Epithelial cell of esophagus (primary cell): ENCODE data around the gene GAB2.

Experiments used
- DNase-seq: peaks from one replicate; pipeline ENCODE4 v3.0.0; 2010; ENCODE audit warnings: low read depth
- H3K4me3 ChIP-seq: 2 replicates; pipeline ENCODE4 v1.5.1; 2011; ENCODE audit warnings: mild to moderate bottlenecking, low read length, control low read depth
- TF ChIP-seq, protein P1 (sequence below): IDR thresholded peaks from 2 replicates; pipeline ENCODE4 v1.5.1; 2011; ENCODE audit warnings: low read depth, mild to moderate bottlenecking, low read length, control low read depth, inconsistent platforms; ENCODE audit not compliant: insufficient read depth; ENCODE audit errors: missing control alignments

The GAB2 gene

GRCh38 chr11:78334109-78334508, 83.5 kb downstream of the GAB2 start:
- TF ChIP-seq, protein P1, sequence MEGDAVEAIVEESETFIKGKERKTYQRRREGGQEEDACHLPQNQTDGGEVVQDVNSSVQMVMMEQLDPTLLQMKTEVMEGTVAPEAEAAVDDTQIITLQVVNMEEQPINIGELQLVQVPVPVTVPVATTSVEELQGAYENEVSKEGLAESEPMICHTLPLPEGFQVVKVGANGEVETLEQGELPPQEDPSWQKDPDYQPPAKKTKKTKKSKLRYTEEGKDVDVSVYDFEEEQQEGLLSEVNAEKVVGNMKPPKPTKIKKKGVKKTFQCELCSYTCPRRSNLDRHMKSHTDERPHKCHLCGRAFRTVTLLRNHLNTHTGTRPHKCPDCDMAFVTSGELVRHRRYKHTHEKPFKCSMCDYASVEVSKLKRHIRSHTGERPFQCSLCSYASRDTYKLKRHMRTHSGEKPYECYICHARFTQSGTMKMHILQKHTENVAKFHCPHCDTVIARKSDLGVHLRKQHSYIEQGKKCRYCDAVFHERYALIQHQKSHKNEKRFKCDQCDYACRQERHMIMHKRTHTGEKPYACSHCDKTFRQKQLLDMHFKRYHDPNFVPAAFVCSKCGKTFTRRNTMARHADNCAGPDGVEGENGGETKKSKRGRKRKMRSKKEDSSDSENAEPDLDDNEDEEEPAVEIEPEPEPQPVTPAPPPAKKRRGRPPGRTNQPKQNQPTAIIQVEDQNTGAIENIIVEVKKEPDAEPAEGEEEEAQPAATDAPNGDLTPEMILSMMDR: no peak
- no peak for DNase-seq
- no peak overlapping the region for H3K4me3 ChIP-seq

DNA sequence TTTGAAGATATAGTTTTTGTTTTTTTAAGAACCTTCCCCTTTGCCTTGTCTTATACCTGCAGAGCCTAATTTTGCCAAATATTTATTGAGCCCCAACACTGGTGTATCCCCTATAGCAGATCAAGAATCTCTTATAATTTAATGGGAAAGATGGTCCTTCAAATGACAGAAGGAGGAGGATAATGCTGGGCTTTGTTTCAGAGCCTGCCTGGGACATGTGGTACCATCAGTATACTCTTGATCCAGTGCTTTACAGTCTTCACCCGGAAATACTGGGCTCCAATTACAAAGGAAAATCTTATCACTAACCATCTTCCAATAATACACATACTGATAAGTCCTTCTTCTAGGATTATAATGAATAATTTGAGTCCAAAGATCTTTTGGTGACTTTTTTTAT, 84.7 kb downstream of the GAB2 start:
- TF ChIP-seq, protein P1: no peak
- no peak overlapping the region for H3K4me3 ChIP-seq
- DNase-seq: no peak

- DNase-seq: no peak
- no peak overlapping the region for H3K4me3 ChIP-seq
- TF ChIP-seq, protein P1: no peak
Measured at GRCh38 chr11:78332174-78332866, 85.3 kb downstream of the GAB2 start.

DNA sequence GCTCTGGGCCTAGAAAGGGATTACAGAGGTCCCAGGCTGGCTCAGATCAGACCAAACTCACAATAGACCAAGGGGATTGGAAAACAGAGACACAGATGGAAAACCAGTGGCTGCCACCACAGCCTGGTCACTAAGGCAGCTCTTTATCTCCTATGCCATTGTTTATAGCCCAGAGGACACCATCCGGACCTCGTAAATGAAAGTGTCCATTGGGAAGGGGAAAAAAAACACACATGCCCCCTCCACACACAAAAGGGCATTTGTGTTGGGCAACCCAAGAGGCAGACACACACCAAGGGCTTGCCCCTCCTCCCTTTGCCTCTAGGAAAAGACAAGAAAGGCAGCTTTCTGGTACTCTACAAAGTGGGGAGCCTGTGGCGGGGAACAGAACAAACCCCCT, 85.9 kb downstream of the GAB2 start:
- no peak overlapping the region for H3K4me3 ChIP-seq
- TF ChIP-seq, protein P1: no peak
- no peak for DNase-seq

DNA sequence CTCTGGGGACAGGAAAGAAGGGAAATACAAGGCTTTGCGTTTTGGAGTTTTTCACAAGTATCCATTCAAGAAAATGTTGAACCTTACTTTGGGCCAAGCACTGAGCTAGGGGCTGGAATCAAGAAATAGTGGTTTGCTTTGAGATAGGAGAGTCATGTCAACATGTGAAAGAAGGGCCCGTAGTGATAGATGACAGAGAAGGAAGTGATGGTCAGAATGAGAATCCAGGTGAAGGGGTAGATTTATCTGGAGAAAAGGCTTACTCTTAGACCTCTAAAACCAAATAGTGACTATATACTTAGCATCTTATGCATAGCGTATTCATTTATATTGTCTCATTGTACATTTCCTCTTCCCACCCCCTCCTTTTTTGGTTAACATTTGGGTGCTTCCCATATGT, 87.3 kb downstream of the GAB2 start:
- no peak for DNase-seq
- TF ChIP-seq, protein P1: no peak
- no peak overlapping the region for H3K4me3 ChIP-seq

GRCh38 chr11:78327945-78328344, 89.7 kb downstream of the GAB2 start:
- no peak overlapping the region for H3K4me3 ChIP-seq
- TF ChIP-seq, protein P1: no peak
- DNase-seq: no peak

DNA sequence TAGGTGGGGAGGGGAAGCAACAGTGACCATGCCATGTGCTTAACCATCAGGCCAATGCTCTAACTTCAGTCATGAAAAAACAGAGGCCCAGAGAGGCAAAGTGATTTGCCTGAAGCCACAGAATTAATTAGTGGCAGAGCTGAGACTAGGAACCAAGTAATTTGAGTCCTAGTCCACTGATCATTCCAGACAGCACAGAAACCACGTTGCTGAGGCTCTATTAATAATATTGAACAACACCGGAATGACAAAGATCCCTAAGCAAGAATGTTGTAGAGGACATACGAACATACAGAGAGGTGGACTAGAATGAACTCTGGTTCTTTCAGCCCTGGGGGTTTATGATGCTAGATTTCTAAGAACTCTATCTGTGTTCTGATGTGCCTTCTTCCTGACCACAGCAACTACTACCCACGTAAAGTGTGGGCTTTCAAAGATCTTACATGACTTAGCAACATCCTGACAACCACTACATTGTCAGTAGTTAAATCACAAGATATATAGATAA, 92.3 kb downstream of the GAB2 start:
- TF ChIP-seq, protein P1: no peak
- no peak for DNase-seq
- no peak overlapping the region for H3K4me3 ChIP-seq
